Mucosa of descending colon (tissue), 3 donors: Measurements from ENCODE around the gene CD63. TPM values are rescaled to one million over a fixed set of nuclear protein-coding genes. Genes with fewer than 3 reads are reported as not detected.

Experiments used
- ATAC-seq: fragments of 200-7000 bp; cut with Tn5 transposase; one replicate; pipeline ENCODE4 v1.9.1; 2020; ENCODE audit warnings: mild to moderate bottlenecking, moderate library complexity
- DNase-seq, 3 donors: peaks; one replicate each; pipeline ENCODE4 v3.0.0-alpha.2; 2020
- H3K36me3 ChIP-seq: fragments of 200-600 bp; one replicate; pipeline ENCODE4 v1.8.0; 2021; ENCODE audit warnings: low read depth, mild to moderate bottlenecking
- H3K4me1 ChIP-seq: fragments of 200-600 bp; one replicate; pipeline ENCODE4 v1.8.0; 2021; ENCODE audit warnings: low read depth, mild to moderate bottlenecking
- H3K4me3 ChIP-seq: fragments of 200-600 bp; one replicate; pipeline ENCODE4 v1.8.0; 2021; ENCODE audit warnings: mild to moderate bottlenecking
- H3K9me3 ChIP-seq: fragments of 200-600 bp; one replicate; pipeline ENCODE4 v1.8.0; 2021; ENCODE audit warnings: mild to moderate bottlenecking
- CTCF ChIP-seq: fragments of 200-600 bp; IDR thresholded peaks from one replicate; pipeline ENCODE4 v1.8.0; 2022; ENCODE audit warnings: antibody characterized with exemption, mild to moderate bottlenecking
- intact Hi-C, 2 donors: fragments of 100-400 bp; cut with DNase I in 1 of 2; cut with micrococcal nuclease in 1 of 2; formaldehyde crosslinking; loops; one replicate each; pipeline versions ENCODE4 v1.11.0 to v1.11.1; 2022; cut with DNase I, micrococcal nuclease
- total RNA-seq, 3 donors: library from RNA; stranded (reverse); fragmentation: NEBNext Ultra II Directional in 2 of 3; extraction: Animal tissue kit (Norgen Biotek cat#: 25700) in 2 of 3; gene quantifications; one replicate each; pipeline versions ENCODE4 v1.2.1 to v1.2.4, GENCODE V29; 2021 to 2023
- donor health status: DM: no; HTN: no; CAD: no; lungs with moderate emphysema.
- donor health status: DM: no; HTN: no; CAD: no.
- donor health status: DM: no; HTN: yes; CAD: no.

CD63 gene
- total RNA-seq, 3 donors from 2014 or later = 992 to 1,177 (median 1,016) TPM

GRCh38 chr12:55699471-55700055, 29.2 kb downstream of the CD63 start:
- H3K4me1 ChIP-seq = no peaks in the 10 kb centered on the region
- ATAC-seq = no peak
- peak in 1 of 3 donors; percentile 15 for DNase-seq
- H3K9me3 ChIP-seq = no peaks in the 10 kb centered on the region
- TF ChIP-seq CTCF = no peak
- no peaks in the 10 kb centered on the region for H3K36me3 ChIP-seq
- H3K4me3 ChIP-seq = no peak overlapping the region
- intact Hi-C loops = no loop called here

GRCh38 chr12:55698965-55699364, 29.8 kb downstream of the CD63 start:
- no peak for DNase-seq
- no peak for TF ChIP-seq CTCF
- H3K4me3 ChIP-seq = no peak overlapping the region
- H3K9me3 ChIP-seq = no peaks in the 10 kb centered on the region
- no peaks in the 10 kb centered on the region for H3K4me1 ChIP-seq
- no peaks in the 10 kb centered on the region for H3K36me3 ChIP-seq
- ATAC-seq = no peak
- intact Hi-C loops = no loop called here

GRCh38 chr12:55698241-55698955, 30.4 kb downstream of the CD63 start:
- Histone ChIP-seq H3K4me1 (no peaks in the 10 kb centered on the region), H3K9me3 (no peaks in the 10 kb centered on the region), H3K4me3 (no peak overlapping the region), H3K36me3 (no peaks in the 10 kb centered on the region)
- peak in 1 of 3 donors; percentile 24 for DNase-seq
- TF ChIP-seq CTCF = no peak
- no peak for ATAC-seq
- intact Hi-C loops = no loop called here

GRCh38 chr12:55697686-55698085, 31.1 kb downstream of the CD63 start:
- peak in 1 of 3 donors; percentile 14 for DNase-seq
- Histone ChIP-seq H3K9me3 (no peaks in the 10 kb centered on the region), H3K4me1 (no peaks in the 10 kb centered on the region), H3K36me3 (no peaks in the 10 kb centered on the region), H3K4me3 (no peak overlapping the region)
- TF ChIP-seq CTCF = no peak
- no peak for ATAC-seq
- intact Hi-C loops = no loop called here

- H3K36me3 ChIP-seq = no peaks in the 10 kb centered on the region
- DNase-seq (peak in 1 of 3 donors; percentile 10), ATAC-seq (no peak)
- no peaks in the 10 kb centered on the region for H3K4me1 ChIP-seq
- H3K4me3 ChIP-seq = no peak overlapping the region
- no peak for TF ChIP-seq CTCF
- intact Hi-C loops = no loop called here
- H3K9me3 ChIP-seq = no peaks in the 10 kb centered on the region
Observed at GRCh38 chr12:55696796-55697462, 31.9 kb downstream of the CD63 start.
